ENCODE data around the gene SYTL4. TPM values are rescaled to one million over a fixed set of nuclear protein-coding genes. Genes with fewer than 3 reads are reported as not detected.

The SYTL4 gene
- total RNA-seq, 1 donor from 2014 or later: 9.4 TPM

DNA sequence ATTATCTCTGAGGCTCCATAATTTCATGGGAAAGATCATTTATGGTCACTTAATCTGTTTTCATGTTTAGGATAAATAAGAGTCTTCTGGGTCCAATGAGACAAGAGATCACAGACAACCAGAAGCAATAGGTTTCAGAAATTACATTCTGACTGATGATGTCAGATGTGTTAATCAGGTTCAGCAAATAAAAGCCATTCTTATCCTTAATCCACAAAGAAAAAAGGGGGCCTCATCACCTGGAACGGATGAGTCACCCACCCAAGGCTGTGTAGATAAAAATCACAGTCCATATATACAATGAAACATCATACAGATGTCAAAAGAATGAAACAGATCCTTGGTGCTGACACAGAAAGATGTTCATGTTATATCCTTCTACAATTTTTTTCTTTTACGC, 36.6 kb downstream of the SYTL4 start:
- DNase-seq (ENCODE audit: low spot score): no peak

- DNase-seq (ENCODE audit: low spot score): no peak
These were observed 44.4 kb downstream of the SYTL4 start for GRCh38 chrX:100687546-100687945.

GRCh38 chrX:100687128-100687527, 44.8 kb downstream of the SYTL4 start:
- DNase-seq (ENCODE audit: low spot score): no peak

GRCh38 chrX:100685997-100686305, 46.0 kb downstream of the SYTL4 start:
- DNase-seq (ENCODE audit: low spot score): no peak

DNA sequence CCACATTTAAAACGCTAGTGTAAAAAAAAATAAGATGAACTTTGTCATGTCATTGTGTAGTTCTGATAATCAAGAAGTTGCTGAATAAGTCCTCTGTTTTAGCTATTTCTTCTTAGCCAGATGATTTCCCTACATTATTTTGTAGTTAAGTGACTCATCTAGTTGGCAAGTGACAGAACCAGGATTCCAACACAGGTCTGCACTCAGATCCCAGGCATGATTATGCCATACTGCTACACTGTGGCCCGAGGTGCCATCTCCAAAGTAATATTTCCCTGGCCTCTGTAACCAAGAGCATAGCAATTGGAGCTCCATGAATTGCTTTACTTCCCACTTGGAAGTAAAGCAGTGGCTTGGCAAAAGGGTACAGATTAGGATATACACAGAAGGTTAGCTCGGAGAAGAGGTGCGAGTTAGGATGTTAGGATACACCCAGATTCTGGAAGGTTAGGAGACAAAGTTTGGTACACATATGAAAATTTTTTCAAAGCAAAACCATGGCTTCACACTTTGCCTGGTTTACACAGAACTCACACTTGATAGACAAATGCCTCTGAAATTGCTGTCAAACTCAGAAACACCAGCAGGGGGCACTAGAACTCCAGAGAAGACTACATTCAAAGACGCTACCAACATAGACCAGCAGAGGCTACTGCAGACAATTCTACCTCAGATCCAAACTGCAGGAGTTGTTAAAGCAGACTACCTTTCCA, 46.5 kb downstream of the SYTL4 start:
- DNase-seq (ENCODE audit: low spot score): peak; percentile 63

DNA sequence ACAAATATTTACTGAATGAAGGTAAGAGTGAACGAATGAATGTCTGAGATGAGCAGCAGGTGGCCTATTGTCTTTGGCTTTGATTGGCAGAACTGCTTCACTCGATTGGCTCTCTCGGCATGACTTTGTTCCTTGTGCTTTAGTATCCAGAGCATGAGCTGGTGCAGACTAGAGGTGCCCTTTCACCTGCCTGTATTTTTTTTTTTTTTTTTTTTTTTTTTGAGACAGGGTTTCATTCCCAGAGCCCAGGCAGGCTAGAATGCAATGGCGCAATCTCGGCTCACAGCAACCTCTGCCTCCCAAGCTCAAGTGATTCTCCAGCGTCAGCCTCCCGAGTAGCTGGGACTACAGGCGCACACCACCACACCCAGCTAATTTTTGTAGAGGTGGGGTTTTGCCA, 49.0 kb downstream of the SYTL4 start:
- no peak for DNase-seq (ENCODE audit: low spot score)

DNA sequence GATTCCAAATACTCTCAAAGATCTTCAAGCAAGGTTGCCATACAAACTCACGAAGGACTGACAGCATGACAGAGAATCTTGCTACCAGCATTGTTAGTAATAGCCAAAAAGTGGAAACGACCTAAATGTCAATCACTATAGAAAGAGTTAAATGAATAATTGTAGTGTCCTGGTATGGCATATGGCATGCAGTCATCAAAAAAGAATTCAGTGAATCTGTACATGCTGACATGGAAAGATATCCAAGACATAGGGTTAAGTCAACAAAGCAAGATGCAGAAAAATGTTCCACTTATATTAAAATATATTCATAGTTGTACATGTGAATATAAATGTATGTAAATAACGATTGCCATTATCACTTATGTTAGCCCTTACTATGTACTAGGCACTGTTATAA, 50.3 kb downstream of the SYTL4 start:
- DNase-seq (ENCODE audit: low spot score): no peak

DNA sequence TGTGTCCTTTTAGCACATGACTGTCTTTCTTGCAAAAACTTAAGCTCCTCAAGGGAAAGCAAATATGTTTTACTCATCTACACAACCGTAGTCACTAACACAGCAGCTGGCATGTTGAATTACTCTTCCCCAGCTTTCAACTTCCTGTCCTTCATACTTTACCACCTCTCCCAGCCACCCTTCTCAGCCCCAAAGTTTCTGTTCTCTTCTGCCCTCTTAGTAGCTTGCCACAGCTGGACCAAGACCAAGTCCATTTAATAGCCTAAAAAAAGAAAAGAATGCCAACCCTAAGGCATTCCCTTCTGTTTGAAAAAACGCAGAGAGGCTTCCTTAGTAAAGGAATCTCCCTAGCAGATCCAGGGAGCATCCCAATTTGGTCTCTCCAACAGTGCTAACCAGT, 51.2 kb downstream of the SYTL4 start:
- no peak for DNase-seq (ENCODE audit: low spot score)

GRCh38 chrX:100677611-100678181, 54.2 kb downstream of the SYTL4 start:
- no peak for DNase-seq (ENCODE audit: low spot score)

GRCh38 chrX:100674705-100675104, 57.2 kb downstream of the SYTL4 start:
- peak; percentile 14 for DNase-seq (ENCODE audit: low spot score)

DNA sequence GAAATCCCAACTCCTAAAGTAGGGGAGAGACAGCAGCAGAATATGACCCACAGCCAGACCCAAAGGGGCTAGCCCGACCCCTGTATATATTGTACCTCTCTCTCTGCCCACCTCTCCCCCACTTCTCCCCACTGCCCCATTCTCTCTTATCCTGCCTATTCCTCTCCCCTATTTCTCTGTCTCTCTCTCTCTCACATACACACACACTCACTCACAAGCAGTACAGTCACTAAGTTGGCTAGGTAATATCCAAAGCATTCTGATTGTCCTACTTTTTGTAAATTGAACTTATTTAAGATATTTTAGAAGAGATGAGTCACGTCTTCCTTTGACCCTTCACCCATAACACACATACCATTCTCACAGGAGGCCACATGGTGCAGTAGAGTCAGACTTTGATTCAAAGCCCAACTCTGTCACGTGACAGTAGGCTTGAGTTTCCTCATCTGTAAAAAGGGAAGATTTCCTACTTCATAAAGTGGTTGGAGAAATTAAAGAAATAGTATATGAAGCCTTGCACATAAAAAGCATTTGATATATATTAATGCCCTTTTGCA, 58.4 kb downstream of the SYTL4 start:
- DNase-seq (ENCODE audit: low spot score): no peak

DNA sequence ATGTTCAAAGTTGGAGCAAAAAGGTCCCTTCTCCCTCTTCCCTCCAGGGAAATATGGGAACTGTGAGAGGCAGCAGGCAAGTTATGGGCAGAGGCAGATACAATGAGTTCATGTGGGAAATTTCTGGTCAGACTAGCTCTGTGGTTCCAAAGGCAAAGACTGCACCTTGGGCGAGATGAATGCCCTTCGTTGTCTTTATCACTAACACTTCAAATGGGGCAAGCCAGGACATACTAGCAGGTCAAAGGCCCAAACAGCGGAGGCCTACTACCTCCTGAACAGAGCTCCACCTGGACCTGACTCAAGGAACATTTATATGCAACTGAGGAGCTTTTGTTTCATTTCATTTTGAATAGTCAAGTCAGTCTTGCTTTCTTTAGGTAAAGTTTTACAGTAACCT, 59.0 kb downstream of the SYTL4 start:
- no peak for DNase-seq (ENCODE audit: low spot score)

DNA sequence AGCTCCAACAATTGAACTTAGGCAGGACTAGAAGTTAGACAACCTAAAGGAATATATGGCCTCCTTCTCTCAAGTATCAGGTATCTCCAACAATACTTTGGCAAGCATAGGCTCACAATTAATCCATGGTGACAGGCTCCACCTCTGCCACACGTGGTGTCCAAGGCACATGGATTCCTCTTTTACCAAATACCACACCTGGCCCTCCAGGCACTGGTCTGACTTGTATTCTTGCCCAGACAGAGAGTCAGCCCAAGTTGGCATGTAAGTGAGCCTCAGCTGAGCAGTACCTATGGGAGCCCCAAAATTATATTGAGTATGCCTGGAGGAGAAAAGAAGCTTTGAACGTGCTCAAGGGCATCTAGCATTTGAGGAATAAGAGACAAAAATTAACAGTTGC, 68.3 kb downstream of the SYTL4 start:
- no peak for DNase-seq (ENCODE audit: low spot score)

- DNase-seq (ENCODE audit: low spot score): no peak
These were observed 69.1 kb downstream of the SYTL4 start for GRCh38 chrX:100662796-100663195.

DNA sequence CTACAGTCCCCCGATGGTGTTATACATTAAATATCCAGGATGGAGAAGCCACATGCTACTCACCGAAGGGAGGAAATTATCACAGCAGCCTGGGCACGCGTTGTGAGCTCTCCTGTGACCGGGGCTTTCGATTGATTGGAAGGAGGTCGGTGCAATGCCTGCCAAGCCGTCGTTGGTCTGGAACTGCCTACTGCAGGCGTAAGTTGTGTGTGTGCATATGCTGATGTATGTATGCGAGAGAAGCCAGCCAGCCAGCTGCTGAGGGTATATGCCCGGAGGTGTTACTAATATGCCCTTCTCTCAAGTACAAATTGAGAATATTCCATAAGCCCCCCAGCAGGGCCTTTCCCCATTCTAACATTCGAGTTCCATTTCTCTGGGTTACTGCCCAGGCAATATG, 69.8 kb downstream of the SYTL4 start:
- no peak for DNase-seq (ENCODE audit: low spot score)

DNA sequence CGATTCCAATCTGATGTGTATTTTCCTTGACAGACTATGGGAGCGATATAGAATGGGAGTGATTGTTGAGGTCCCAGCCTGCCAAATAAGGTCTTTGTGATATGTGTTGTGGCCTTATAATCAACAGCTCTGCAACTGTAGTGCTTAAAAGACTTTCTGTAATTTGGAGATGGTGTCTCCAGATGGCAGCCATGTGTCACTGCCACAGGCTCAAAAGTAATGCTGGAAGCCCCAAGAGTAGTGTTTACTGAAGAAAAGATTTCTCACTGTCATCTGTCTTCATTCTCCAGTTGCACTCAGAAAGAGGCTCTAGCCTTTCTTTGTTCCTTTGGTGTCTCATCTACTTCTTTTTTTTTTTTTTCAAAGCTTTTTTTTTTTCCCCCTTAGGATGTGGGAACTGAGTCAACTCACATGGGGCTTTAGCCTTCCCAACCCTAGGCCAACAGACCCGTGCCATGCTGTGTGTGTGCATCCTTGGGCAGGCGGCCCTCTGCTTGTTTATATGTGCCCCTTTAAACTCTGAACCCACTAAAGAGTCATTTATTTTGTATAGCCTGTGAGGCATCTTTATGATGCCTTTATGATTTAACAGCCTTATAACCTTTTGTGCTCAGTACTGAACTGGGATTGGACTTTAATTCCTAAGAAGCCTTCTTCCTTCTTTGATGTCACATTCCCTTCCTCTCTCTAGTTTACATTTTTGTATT, 72.3 kb downstream of the SYTL4 start:
- no peak for DNase-seq (ENCODE audit: low spot score)

GRCh38 chrX:100658941-100659381, 73.0 kb downstream of the SYTL4 start:
- no peak for DNase-seq (ENCODE audit: low spot score)

- DNase-seq (ENCODE audit: low spot score): no peak
These were observed 77.7 kb downstream of the SYTL4 start for GRCh38 chrX:100654261-100654660.

- DNase-seq (ENCODE audit: low spot score): no peak
These were observed 79.7 kb downstream of the SYTL4 start for GRCh38 chrX:100652266-100652665.

DNA sequence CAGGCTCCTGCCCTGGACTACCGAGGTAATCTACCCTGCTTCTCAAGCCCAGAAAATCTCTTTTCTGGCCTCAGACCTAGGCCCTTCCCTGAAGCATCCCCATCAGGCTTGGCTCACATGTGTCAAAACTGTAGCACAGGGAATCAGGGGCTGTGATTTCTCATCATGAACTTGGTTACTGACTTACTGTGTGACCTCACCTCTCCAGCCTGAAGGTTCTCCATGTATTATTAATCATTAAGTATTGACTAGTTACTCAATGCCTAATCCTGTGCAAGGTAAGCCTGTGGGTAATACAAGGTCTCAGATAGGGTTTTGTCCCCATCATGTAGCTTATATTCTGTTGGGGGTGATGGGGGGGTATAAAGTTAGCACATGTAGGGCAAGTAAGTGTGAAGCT, 81.1 kb downstream of the SYTL4 start:
- DNase-seq (ENCODE audit: low spot score): no peak

- peak; percentile 78 for DNase-seq (ENCODE audit: low spot score)
These were observed 82.2 kb downstream of the SYTL4 start for GRCh38 chrX:100649550-100650356.
